Rectal smooth muscle tissue (tissue), 1 donor: ENCODE data around the gene MRTO4.

Source experiments
- H3K27ac ChIP-seq: one replicate; pipeline ENCODE4 v1.7.0; 2013; ENCODE audit warnings: low read depth, low read length, inconsistent platforms
- H3K27me3 ChIP-seq: one replicate; pipeline ENCODE4 v1.7.0; 2013; ENCODE audit warnings: low read length; ENCODE audit not compliant: control insufficient read depth, insufficient read depth
- H3K36me3 ChIP-seq: one replicate; pipeline ENCODE4 v1.7.0; 2013; ENCODE audit warnings: low read length; ENCODE audit not compliant: control insufficient read depth, insufficient read depth
- H3K4me1 ChIP-seq: one replicate; pipeline ENCODE4 v1.7.0; 2013; ENCODE audit warnings: low read length; ENCODE audit not compliant: control insufficient read depth, insufficient read depth
- H3K4me3 ChIP-seq: one replicate; pipeline ENCODE4 v1.7.0; 2013; ENCODE audit warnings: low read length
- H3K9ac ChIP-seq: one replicate; pipeline ENCODE4 v1.7.0; 2013; ENCODE audit warnings: low read length

MRTO4 gene

GRCh38 chr1:19251305-19252196 lies at the start of gene MRTO4, which contains the start of gene EMC1:
MRTO4 (plus strand) TSS chr1:19251805; CDS start chr1:19251836, 31 bp downstream.
EMC1 (minus strand) TSS chr1:19251524; CDS start chr1:19251509, 15 bp downstream.
- no peaks in the 10 kb centered on the region for H3K27me3 ChIP-seq
- H3K4me3 ChIP-seq: peak within 1 kb of the TSS; percentile 97
- peak within 1 kb of the TSS; percentile 82 for H3K9ac ChIP-seq
- peak within 1 kb of the TSS; percentile 96 for H3K27ac ChIP-seq
- H3K36me3 ChIP-seq: peaks cover 2% of the 10 kb centered on the region
- peaks cover 7% of the 10 kb centered on the region for H3K4me1 ChIP-seq

- H3K36me3 ChIP-seq: peaks cover 6% of the 10 kb centered on the region
- H3K27ac ChIP-seq: no peak overlapping the region
- H3K4me1 ChIP-seq: peaks cover 6% of the 10 kb centered on the region
- no peak overlapping the region for H3K4me3 ChIP-seq
- H3K27me3 ChIP-seq: no peaks in the 10 kb centered on the region
- H3K9ac ChIP-seq: no peak overlapping the region
These were observed 49.2 kb upstream of the MRTO4 start for GRCh38 chr1:19202396-19202795.

- no peak overlapping the region for H3K4me3 ChIP-seq
- H3K27ac ChIP-seq: no peak overlapping the region
- H3K36me3 ChIP-seq: no peaks in the 10 kb centered on the region
- no peak overlapping the region for H3K9ac ChIP-seq
- peaks cover 12% of the 10 kb centered on the region for H3K4me1 ChIP-seq
- no peaks in the 10 kb centered on the region for H3K27me3 ChIP-seq
These were observed 48.2 kb upstream of the MRTO4 start for GRCh38 chr1:19203440-19203839.

- Histone ChIP-seq H3K27me3 (no peaks in the 10 kb centered on the region), H3K4me3 (no peak overlapping the region), H3K27ac (no peak overlapping the region), H3K36me3 (no peaks in the 10 kb centered on the region), H3K4me1 (peaks cover 19% of the 10 kb centered on the region), H3K9ac (no peak overlapping the region)
These were observed 46.9 kb upstream of the MRTO4 start for GRCh38 chr1:19204446-19205266.

GRCh38 chr1:19205403-19205802 lies 46.2 kb upstream of the MRTO4 start:
- no peak overlapping the region for H3K4me3 ChIP-seq
- H3K9ac ChIP-seq: no peak overlapping the region
- no peaks in the 10 kb centered on the region for H3K27me3 ChIP-seq
- peaks cover 19% of the 10 kb centered on the region for H3K4me1 ChIP-seq
- H3K36me3 ChIP-seq: no peaks in the 10 kb centered on the region
- no peak overlapping the region for H3K27ac ChIP-seq

GRCh38 chr1:19205845-19206244 lies 45.8 kb upstream of the MRTO4 start:
- no peak overlapping the region for H3K27ac ChIP-seq
- no peak overlapping the region for H3K4me3 ChIP-seq
- H3K9ac ChIP-seq: no peak overlapping the region
- no peaks in the 10 kb centered on the region for H3K27me3 ChIP-seq
- H3K4me1 ChIP-seq: peaks cover 23% of the 10 kb centered on the region
- H3K36me3 ChIP-seq: no peaks in the 10 kb centered on the region

- no peak overlapping the region for H3K9ac ChIP-seq
- H3K36me3 ChIP-seq: no peaks in the 10 kb centered on the region
- no peaks in the 10 kb centered on the region for H3K27me3 ChIP-seq
- H3K4me1 ChIP-seq: peaks cover 29% of the 10 kb centered on the region
- H3K4me3 ChIP-seq: no peak overlapping the region
- peak overlapping the region; percentile 6 for H3K27ac ChIP-seq
These were observed 44.7 kb upstream of the MRTO4 start for GRCh38 chr1:19206947-19207346.

- Histone ChIP-seq H3K9ac (peak overlapping the region; percentile 97), H3K36me3 (no peaks in the 10 kb centered on the region), H3K27ac (peak overlapping the region; percentile 97), H3K4me3 (peak overlapping the region; percentile 98), H3K27me3 (no peaks in the 10 kb centered on the region), H3K4me1 (peaks cover 25% of the 10 kb centered on the region)
These were observed 42.7 kb upstream of the MRTO4 start for GRCh38 chr1:19208710-19209438.

- Histone ChIP-seq H3K27ac (peak overlapping the region; percentile 97), H3K36me3 (no peaks in the 10 kb centered on the region), H3K4me1 (peaks cover 25% of the 10 kb centered on the region), H3K27me3 (no peaks in the 10 kb centered on the region), H3K4me3 (peak overlapping the region; percentile 98), H3K9ac (peak overlapping the region; percentile 97)
These were observed 42.1 kb upstream of the MRTO4 start for GRCh38 chr1:19209439-19209989.

GRCh38 chr1:19209990-19210771 lies 41.4 kb upstream of the MRTO4 start, which contains the start of gene UBR4:
UBR4 (minus strand) TSS chr1:19210266; CDS start chr1:19210248, 18 bp downstream.
- Histone ChIP-seq H3K9ac (peak within 1 kb of the TSS; percentile 97), H3K27me3 (no peaks in the 10 kb centered on the region), H3K4me1 (peaks cover 25% of the 10 kb centered on the region), H3K27ac (peak within 1 kb of the TSS; percentile 97), H3K4me3 (peak within 1 kb of the TSS; percentile 98), H3K36me3 (no peaks in the 10 kb centered on the region)
